Mucosa of rectum (tissue), 2 donors: ENCODE measurements around the gene TOR4A.

Experiments used
- H3K27ac ChIP-seq, 2 donors: one replicate each; pipeline ENCODE4 v1.7.0; 2013; ENCODE audit warnings: inconsistent platforms in 2 of 2, low read depth in 2 of 2, low read length in 2 of 2
- H3K27me3 ChIP-seq, 2 donors: one replicate each; pipeline ENCODE4 v1.7.0; 2013; ENCODE audit warnings: low read length in 2 of 2; ENCODE audit not compliant: control insufficient read depth in 2 of 2, insufficient read depth in 2 of 2
- H3K36me3 ChIP-seq, 2 donors: one replicate each; pipeline ENCODE4 v1.7.0; 2013; ENCODE audit warnings: low read length in 2 of 2; ENCODE audit not compliant: control insufficient read depth in 2 of 2, insufficient read depth in 2 of 2
- H3K4me1 ChIP-seq, 2 donors: one replicate each; pipeline ENCODE4 v1.7.0; 2013; ENCODE audit warnings: low read length in 2 of 2, mild to moderate bottlenecking in 1 of 2; ENCODE audit not compliant: control insufficient read depth in 2 of 2, insufficient read depth in 2 of 2
- H3K4me3 ChIP-seq, 2 donors: one replicate each; pipeline ENCODE4 v1.7.0; 2013; ENCODE audit warnings: low read length in 2 of 2
- H3K9ac ChIP-seq, 2 donors: one replicate each; pipeline ENCODE4 v1.7.0; 2013; ENCODE audit warnings: low read length in 2 of 2, low read depth in 1 of 2, mild to moderate bottlenecking in 1 of 2
- H3K9me3 ChIP-seq, 2 donors: one replicate each; pipeline ENCODE4 v1.7.0; 2013; ENCODE audit warnings: low read length in 2 of 2; ENCODE audit not compliant: control insufficient read depth in 2 of 2
- donor health status: healthy.
- donor health status: Normal muscosa, but diverticular disease.

Gene TOR4A

GRCh38 chr9:137277329-137278041 is at the start of gene TOR4A:
TOR4A (plus strand) TSS chr9:137277726; CDS start chr9:137278690, 964 bp downstream.
- H3K4me1 ChIP-seq, result peaks cover 21 to 35% of the 10 kb centered on the region in 2 donors
- peak within 1 kb of the TSS; percentile 85 for H3K4me3 ChIP-seq

GRCh38 chr9:137227853-137228505 is 49.5 kb upstream of the TOR4A start:
- Histone ChIP-seq H3K9ac (no peak overlapping the region), H3K4me1 (peaks cover 27 to 47% of the 10 kb centered on the region in 2 donors), H3K36me3 (no peaks in the 10 kb centered on the region), H3K4me3 (no peak overlapping the region), H3K27ac (no peak overlapping the region), H3K9me3 (no peaks in the 10 kb centered on the region), H3K27me3 (peaks cover 6 to 33% of the 10 kb centered on the region in 2 donors)

More at GRCh38 chr9:137277329-137278041, at the start of gene TOR4A:
- peak within 1 kb of the TSS; percentile 92 to 99 for H3K9ac ChIP-seq
- H3K9me3 ChIP-seq, result no peaks in the 10 kb centered on the region
- H3K36me3 ChIP-seq, result peaks cover 17 to 18% of the 10 kb centered on the region in 2 donors
- H3K27ac ChIP-seq, result peak within 1 kb of the TSS; percentile 91 to 96
- no peaks in the 10 kb centered on the region for H3K27me3 ChIP-seq

- Histone ChIP-seq H3K36me3 (no peaks in the 10 kb centered on the region), H3K4me1 (peaks cover 25 to 46% of the 10 kb centered on the region in 2 donors), H3K27ac (no peak overlapping the region), H3K4me3 (no peak overlapping the region), H3K27me3 (peaks cover 10 to 37% of the 10 kb centered on the region in 2 donors), H3K9ac (no peak overlapping the region), H3K9me3 (no peaks in the 10 kb centered on the region)
These were observed 49.0 kb upstream of the TOR4A start for GRCh38 chr9:137228506-137228967.

- Histone ChIP-seq H3K27me3 (peaks cover 10 to 39% of the 10 kb centered on the region in 2 donors), H3K4me1 (peaks cover 22 to 39% of the 10 kb centered on the region in 2 donors), H3K4me3 (no peak overlapping the region), H3K36me3 (no peaks in the 10 kb centered on the region), H3K9ac (no peak overlapping the region), H3K9me3 (no peaks in the 10 kb centered on the region), H3K27ac (no peak overlapping the region)
These were observed 48.3 kb upstream of the TOR4A start for GRCh38 chr9:137228968-137229896.

- no peaks in the 10 kb centered on the region for H3K9me3 ChIP-seq
- peaks cover 22 to 39% of the 10 kb centered on the region in 2 donors for H3K4me1 ChIP-seq
- no peaks in the 10 kb centered on the region for H3K36me3 ChIP-seq
- no peak overlapping the region for H3K4me3 ChIP-seq
- no peak overlapping the region for H3K27ac ChIP-seq
- H3K9ac ChIP-seq, result peak overlapping the region in 1 of 2 donors; percentile 33
- peaks cover 17 to 46% of the 10 kb centered on the region in 2 donors for H3K27me3 ChIP-seq
These were observed 47.4 kb upstream of the TOR4A start for GRCh38 chr9:137229903-137230704.

GRCh38 chr9:137230705-137231371 is 46.7 kb upstream of the TOR4A start, which contains the start of gene SLC34A3:
SLC34A3 (plus strand) TSS chr9:137230901; CDS start chr9:137231703, 802 bp downstream.
- Histone ChIP-seq H3K9ac (peak within 1 kb of the TSS in 1 of 2 donors; percentile 33), H3K4me1 (peaks cover 22 to 39% of the 10 kb centered on the region in 2 donors), H3K4me3 (no peak within 1 kb of the TSS), H3K36me3 (no peaks in the 10 kb centered on the region), H3K27me3 (peaks cover 17 to 46% of the 10 kb centered on the region in 2 donors), H3K9me3 (no peaks in the 10 kb centered on the region), H3K27ac (no peak within 1 kb of the TSS)

GRCh38 chr9:137231372-137232039 is 46.0 kb upstream of the TOR4A start:
- no peak overlapping the region for H3K27ac ChIP-seq
- H3K27me3 ChIP-seq, result peaks cover 17 to 46% of the 10 kb centered on the region in 2 donors

GRCh38 chr9:137232101-137232500 is 45.4 kb upstream of the TOR4A start:
- no peak overlapping the region for H3K27ac ChIP-seq
- H3K36me3 ChIP-seq, result no peaks in the 10 kb centered on the region
- no peaks in the 10 kb centered on the region for H3K9me3 ChIP-seq
- peaks cover 25 to 36% of the 10 kb centered on the region in 2 donors for H3K4me1 ChIP-seq
- H3K4me3 ChIP-seq, result no peak overlapping the region
- H3K27me3 ChIP-seq, result peaks cover 17 to 46% of the 10 kb centered on the region in 2 donors
- peak overlapping the region in 1 of 2 donors; percentile 47 for H3K9ac ChIP-seq

More at GRCh38 chr9:137231372-137232039, 46.0 kb upstream of the TOR4A start:
- H3K9me3 ChIP-seq, result no peaks in the 10 kb centered on the region
- H3K4me1 ChIP-seq, result peaks cover 23 to 36% of the 10 kb centered on the region in 2 donors
- H3K9ac ChIP-seq, result no peak overlapping the region
- H3K4me3 ChIP-seq, result no peak overlapping the region
- no peaks in the 10 kb centered on the region for H3K36me3 ChIP-seq
